OCI-LY1 (cell line): ENCODE results near the gene MAPT.

Source experiments
- EZH2 ChIP-seq: fragments of 200-600 bp; sonication (generic), shearing (Covaris generic); IDR thresholded peaks from 2 replicates; pipeline ENCODE4 v1.8.0; 2017; ENCODE audit warnings: borderline replicate concordance, mixed run types, mild to moderate bottlenecking, antibody characterized with exemption, low read length, moderate library complexity, mixed read lengths
- TF ChIP-seq, protein P1 (sequence below): fragments of 200-600 bp; sonication (generic), shearing (Covaris generic); IDR thresholded peaks from 2 replicates; pipeline ENCODE4 v1.5.1; 2017; ENCODE audit warnings: mild to moderate bottlenecking, antibody characterized with exemption, low read length, moderate library complexity, mixed read lengths

DNA sequence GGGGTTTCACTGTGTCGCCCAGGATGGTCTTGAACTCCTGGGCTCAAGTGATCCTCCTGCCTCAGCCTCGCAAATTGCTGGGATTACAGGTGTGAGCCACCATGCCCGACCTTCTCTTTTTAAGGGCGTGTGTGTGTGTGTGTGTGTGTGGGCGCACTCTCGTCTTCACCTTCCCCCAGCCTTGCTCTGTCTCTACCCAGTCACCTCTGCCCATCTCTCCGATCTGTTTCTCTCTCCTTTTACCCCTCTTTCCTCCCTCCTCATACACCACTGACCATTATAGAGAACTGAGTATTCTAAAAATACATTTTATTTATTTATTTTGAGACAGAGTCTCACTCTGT is 108.6 kb downstream of the MAPT start:
- TF ChIP-seq, protein P1, sequence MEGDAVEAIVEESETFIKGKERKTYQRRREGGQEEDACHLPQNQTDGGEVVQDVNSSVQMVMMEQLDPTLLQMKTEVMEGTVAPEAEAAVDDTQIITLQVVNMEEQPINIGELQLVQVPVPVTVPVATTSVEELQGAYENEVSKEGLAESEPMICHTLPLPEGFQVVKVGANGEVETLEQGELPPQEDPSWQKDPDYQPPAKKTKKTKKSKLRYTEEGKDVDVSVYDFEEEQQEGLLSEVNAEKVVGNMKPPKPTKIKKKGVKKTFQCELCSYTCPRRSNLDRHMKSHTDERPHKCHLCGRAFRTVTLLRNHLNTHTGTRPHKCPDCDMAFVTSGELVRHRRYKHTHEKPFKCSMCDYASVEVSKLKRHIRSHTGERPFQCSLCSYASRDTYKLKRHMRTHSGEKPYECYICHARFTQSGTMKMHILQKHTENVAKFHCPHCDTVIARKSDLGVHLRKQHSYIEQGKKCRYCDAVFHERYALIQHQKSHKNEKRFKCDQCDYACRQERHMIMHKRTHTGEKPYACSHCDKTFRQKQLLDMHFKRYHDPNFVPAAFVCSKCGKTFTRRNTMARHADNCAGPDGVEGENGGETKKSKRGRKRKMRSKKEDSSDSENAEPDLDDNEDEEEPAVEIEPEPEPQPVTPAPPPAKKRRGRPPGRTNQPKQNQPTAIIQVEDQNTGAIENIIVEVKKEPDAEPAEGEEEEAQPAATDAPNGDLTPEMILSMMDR = no peak
- TF ChIP-seq EZH2 = no peak
